ENCODE measurements around the gene NABP1.

The NABP1 gene

GRCh38 chr2:191703079-191703725 is 25.3 kb downstream of the NABP1 start:
- in situ Hi-C loops (cut with MboI; ENCODE audit: low sequenced_read_pairs): no loop called here

- in situ Hi-C loops (cut with MboI; ENCODE audit: low sequenced_read_pairs): no loop called here
Observed at GRCh38 chr2:191705084-191705483, 27.1 kb downstream of the NABP1 start.

GRCh38 chr2:191705701-191706100 is 27.8 kb downstream of the NABP1 start:
- in situ Hi-C loops (cut with MboI; ENCODE audit: low sequenced_read_pairs): no loop called here

GRCh38 chr2:191706791-191707190 is 28.9 kb downstream of the NABP1 start:
- in situ Hi-C loops (cut with MboI; ENCODE audit: low sequenced_read_pairs): no loop called here

- in situ Hi-C loops (cut with MboI; ENCODE audit: low sequenced_read_pairs): no loop called here
Observed at GRCh38 chr2:191707542-191707941, 29.6 kb downstream of the NABP1 start.

GRCh38 chr2:191710411-191710900 is 32.5 kb downstream of the NABP1 start:
- in situ Hi-C loops (cut with MboI; ENCODE audit: low sequenced_read_pairs): no loop called here

GRCh38 chr2:191711621-191712020 is 33.7 kb downstream of the NABP1 start:
- in situ Hi-C loops (cut with MboI; ENCODE audit: low sequenced_read_pairs): no loop called here

GRCh38 chr2:191713837-191714236 is 35.9 kb downstream of the NABP1 start:
- in situ Hi-C loops (cut with MboI; ENCODE audit: low sequenced_read_pairs): no loop called here

GRCh38 chr2:191714925-191715324 is 37.0 kb downstream of the NABP1 start:
- in situ Hi-C loops (cut with MboI; ENCODE audit: low sequenced_read_pairs): no loop called here

- in situ Hi-C loops (cut with MboI; ENCODE audit: low sequenced_read_pairs): no loop called here
Observed at GRCh38 chr2:191715471-191715870, 37.5 kb downstream of the NABP1 start.

GRCh38 chr2:191719261-191719660 is 41.3 kb downstream of the NABP1 start:
- in situ Hi-C loops (cut with MboI; ENCODE audit: low sequenced_read_pairs): no loop called here

GRCh38 chr2:191719938-191720337 is 42.0 kb downstream of the NABP1 start:
- in situ Hi-C loops (cut with MboI; ENCODE audit: low sequenced_read_pairs): no loop called here

GRCh38 chr2:191721331-191721730 is 43.4 kb downstream of the NABP1 start:
- in situ Hi-C loops (cut with MboI; ENCODE audit: low sequenced_read_pairs): no loop called here

- in situ Hi-C loops (cut with MboI; ENCODE audit: low sequenced_read_pairs): no loop called here
Observed at GRCh38 chr2:191724015-191724414, 46.1 kb downstream of the NABP1 start.

- in situ Hi-C loops (cut with MboI; ENCODE audit: low sequenced_read_pairs): no loop called here
Observed at GRCh38 chr2:191728750-191729624, 51.1 kb downstream of the NABP1 start.

GRCh38 chr2:191730263-191730662 is 52.3 kb downstream of the NABP1 start:
- in situ Hi-C loops (cut with MboI; ENCODE audit: low sequenced_read_pairs): no loop called here

Data from HL-60/S4 (cell line).